Activated CD8-positive, alpha-beta memory T cell treated with anti-CD3 and anti-CD28 coated beads, Interleukin-2, amount 50 U/mL, for 4 hours (primary cell): ENCODE data around the gene FOXO1.

Experiments
- DNase-seq: peaks from one replicate; pipeline ENCODE4 v3.0.0-alpha.2; 2020

Gene FOXO1

DNA sequence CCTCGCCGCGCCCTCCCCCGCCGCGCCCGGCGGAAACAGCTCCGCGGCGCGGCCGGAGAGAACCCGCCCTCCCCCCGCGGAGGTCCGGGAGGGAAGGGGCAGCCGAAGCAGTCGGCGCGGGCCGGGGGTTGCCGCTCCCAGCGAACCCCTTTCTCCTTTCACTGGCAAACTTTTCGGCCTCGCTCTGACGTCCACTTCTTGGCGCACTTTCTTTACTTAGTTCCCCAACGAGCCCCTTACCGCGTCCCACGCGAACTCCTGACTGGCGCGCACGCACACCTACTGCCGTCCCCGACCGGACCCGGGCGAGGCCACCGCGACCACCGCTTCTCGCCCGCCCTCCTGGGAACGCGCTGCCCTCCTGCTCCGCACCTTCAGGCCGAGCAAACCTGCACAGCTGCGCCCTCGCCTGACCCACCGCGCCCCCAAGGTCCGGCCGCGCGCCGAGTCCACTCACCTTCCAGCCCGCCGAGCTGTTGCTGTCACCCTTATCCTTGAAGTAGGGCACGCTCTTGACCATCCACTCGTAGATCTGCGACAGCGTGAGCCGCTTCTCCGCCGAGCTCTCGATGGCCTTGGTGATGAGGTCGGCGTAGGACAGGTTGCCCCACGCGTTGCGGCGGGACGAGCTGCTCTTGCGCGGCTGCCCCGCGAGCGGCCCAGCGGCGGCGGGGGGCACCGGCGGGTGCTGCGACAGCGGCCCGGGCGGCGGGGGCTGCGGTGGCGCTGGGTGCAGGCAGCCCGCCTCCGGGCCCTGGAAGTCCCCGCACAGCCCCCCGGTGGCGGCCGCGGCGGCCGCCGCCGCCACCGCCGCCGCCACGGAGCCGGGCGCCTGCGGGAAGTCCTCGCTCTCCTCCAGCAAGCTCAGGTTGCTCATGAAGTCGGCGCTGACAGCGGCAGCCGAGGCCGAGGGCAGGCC, 1.1 kb downstream of the FOXO1 start:
- peak; percentile 56 for DNase-seq

DNA sequence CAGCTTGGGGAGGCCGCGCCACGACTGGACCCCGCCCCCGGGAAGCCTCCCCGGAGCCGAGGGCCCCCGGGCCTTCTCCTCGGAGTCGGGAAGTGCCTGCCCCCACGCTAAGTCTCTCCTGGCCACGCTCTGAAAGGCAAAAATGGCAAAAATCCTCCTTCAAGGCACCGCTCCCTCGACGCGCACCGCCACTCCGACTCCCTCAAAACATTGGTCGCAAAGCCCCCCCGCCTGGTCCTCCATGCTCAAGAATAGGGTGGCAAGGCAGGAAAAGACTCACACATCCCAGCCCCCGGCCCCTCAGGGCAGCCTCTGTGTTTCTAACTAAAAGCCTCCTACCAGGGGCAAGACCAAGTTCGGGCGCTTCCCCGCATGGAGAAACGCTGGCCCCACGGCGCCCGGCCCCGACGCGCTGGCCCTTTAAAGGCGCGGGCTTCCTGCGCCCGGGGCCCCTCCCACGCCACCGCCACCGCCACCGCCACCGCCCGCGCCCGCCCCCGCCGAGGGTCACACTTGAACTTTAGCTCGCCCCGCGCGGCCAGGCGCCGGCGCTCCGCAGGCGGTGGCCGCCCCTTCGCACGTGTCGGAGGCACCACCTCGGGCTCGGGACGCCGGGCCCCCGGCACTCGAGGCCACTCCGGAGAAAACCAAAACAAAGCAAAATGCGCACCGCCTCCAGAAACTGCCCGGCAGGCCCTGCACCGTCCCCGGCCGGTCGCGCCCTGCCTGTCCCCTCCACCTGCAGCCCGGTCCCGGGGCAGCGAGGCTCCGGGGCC, 1.9 kb downstream of the FOXO1 start:
- DNase-seq = peak; percentile 67

DNA sequence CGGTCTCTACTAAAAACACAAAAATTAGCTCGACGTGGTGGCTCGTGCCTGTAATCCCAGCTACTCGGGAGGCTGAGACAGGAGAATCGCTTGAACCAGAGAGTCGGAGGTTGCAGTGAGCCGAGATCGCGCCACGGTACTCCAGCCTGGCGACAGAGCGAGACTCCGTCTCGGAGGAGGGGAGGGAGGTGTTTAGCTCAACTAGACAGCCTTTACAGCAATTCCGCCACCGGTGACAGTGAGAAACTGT, 2.4 kb downstream of the FOXO1 start:
- peak; percentile 70 for DNase-seq

DNA sequence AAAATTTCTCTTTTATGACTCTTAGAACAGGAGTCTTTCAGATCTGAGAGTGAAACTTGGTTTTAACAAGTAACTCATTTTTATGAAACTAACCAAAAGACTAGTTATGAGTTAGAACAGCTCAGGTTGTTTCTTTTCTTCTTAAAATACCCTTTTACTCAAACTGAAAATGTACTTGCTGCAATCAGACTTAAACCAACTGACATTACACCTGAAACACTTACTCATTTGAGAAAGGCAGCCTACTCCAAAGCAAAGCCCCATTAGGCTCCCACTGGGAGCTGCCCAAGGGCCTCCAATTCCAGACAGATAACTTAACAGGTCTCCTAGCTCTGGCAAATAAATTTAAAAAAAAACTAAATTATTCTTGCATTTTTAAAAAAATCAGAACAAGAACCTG, 3.6 kb downstream of the FOXO1 start:
- DNase-seq = no peak

DNA sequence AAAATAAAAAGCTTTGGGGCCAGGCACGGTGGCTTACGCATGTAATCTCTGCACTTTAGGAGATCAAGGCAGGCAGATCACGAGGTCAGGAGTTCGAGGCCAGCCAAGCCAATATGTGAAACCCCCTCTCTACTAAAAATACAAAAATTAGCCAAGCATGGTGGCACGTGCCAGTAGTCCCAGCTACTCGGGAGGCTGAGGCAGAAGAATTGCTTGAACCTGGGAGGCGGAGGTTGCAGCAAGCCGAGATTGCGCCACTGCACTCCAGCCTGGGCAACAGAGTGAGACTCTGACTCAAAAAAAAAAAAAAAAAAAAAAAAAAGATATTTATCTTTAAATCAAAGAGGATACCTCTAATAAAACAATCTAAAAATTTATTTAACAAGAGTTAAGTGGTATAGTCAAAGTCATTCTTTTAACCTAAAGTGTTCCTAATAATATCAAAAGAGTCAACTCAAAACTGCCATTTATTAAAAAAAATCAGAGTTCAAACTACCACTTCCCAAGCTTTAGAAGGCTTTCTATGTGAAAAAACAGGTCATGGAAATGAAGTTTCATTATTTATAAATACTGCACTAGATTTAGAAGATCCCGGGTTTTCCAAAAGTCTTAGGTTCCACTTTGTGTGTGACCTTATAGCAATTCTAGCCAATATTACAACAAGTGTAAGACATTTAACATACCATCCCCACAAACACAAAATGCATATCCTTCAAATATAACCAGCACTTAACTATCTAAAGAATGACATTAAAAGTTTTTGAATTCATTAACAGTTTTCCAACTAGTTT, 4.4 kb downstream of the FOXO1 start:
- no peak for DNase-seq

DNA sequence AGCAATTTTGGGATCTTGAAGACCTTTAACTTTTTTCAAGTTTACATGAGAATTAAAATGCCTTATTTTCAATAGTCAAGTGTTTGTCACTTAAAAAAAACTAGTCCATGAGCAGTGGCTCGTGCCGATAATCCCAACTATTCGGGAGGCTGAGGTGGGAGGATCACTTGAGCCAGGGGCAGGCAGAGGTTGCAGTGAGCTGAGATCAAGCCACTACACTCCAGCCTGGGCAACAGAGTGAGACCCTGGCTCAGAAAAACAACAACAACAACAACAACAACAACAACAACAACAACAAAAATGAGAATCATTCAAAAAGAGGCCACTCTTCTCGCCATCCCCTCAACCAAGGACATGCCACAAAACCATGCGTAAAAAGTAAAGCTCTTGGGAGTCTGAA, 5.7 kb downstream of the FOXO1 start:
- DNase-seq = no peak

DNA sequence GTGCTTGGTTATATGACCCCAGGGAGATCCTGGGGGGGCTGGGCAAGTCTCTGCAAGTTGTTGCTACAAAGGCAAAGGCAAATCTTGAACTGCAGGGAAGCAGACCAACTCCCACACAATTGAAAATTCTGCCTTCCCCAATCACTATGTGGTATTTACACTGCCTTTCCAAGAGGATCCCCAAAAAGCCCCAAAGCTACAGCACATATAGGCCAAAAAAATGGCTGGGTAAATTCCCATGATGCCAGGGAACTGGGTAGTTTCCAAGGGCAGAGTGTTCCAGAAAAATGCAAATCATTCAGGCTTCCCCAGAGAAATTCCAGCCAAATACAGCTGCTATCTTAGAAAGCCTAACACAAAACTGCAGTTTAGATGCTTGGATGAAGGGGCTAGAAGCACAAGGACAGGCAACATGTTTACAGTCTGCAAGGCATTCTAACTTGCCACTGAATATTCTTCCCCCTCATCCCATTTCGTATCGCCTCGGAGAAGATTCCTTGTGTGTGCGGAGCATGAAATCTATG, 6.2 kb downstream of the FOXO1 start:
- DNase-seq = no peak

DNA sequence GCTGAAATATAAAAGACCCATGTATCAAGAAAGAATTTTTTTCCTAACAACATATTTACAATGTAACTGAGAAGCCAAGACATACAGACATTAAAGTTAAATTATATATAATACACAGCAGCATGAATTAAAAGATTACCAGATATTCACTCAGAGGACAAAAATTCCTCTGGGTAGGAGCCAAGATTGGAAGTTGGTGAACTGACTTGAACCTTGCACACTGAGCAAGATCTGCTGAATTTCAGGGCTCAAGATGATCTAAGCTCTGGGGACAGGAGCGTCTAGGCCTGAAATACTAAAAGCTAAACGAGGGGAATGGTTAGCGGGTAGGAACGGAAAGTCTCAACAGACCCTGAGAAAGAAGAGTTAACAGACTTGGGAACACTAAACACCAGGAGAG, 8.5 kb downstream of the FOXO1 start:
- DNase-seq = no peak

DNA sequence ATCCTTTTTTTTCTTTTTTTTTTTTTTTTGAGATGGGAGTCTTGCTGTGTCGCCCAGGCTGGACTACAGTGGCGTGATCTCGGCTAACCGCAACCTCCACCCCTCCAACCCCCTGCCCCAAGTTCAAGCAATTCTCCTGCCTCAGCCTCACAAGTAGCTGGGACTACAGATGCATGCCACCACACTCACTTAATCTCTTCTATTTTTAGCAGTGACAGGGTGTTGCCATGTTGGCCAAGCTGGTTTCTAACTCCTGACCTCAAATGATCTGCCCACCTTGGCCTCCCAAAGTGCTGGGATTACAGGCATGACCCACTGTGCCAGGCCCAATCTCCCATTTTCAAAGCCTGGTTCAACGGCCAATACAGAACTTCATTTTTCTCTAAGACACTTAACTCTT, 9.1 kb downstream of the FOXO1 start:
- DNase-seq = no peak

DNA sequence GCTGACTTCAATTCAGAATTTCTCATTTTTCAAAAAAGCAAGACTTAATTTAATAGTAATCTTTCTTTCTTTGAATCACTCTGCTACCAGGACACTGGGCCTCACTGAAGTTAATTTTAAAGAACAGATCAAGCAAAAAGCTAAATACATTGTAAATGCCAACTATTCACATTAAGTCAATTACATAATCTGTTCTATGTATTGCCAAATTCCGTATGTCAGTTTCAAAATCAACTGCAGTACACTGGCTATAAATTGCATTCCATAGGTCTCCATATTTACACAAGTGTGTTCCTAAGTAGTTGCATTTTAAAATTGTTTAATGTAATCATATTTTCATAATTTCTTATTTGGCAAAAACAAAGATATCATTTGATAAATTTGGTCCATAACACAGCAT, 10.1 kb downstream of the FOXO1 start:
- DNase-seq = no peak

DNA sequence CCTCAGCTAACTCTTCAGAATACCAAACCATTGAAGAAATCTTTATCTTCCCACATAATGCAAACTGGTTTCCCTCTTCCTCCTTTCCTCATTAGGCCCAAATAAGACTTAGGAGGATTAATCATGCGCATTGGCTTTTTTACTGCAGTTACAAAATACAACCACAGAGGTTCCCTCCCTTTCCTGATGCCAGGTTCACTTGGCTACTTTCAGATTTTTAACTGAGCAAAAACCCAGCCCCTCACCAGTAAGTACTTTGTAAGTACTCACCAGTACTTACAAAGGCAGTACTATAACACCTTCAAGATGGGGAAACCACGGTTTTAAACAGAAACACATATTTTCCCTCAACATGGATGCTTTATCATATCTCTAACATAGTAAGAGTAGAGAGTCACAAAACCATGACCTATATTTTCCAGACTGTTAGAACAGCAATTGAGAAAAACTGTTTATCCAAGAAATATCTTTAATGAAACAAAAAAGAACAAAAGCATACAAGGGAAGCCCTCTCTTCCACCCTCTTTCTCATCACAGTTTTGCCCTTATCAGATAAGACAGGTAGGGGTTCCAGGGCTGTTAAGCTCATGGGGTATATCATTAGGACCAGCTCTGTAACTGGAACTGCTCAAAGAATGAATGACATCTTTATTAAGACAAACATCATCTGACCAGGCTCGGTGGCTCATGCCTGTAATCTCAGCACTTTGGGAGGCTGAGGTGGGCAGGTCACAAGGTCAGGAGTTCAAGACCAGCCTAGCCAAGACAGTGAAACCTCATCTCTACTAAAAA, 12.7 kb downstream of the FOXO1 start:
- DNase-seq = no peak

DNA sequence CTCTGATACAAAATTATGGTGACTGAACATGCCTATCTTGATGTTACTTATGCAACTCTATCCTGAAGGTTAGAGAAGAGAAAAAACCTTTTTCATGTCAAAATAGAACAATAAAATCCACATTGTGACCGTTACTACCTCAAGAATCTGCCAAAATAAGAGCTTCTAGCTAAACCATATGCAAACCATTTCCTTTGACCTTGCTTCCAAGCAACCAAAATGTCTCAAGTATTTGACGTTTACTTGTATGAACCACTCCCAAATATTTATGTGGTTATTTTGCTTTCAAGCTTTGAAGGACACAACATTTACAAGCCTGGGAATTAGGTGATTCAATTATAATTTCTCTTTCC, 13.9 kb downstream of the FOXO1 start:
- no peak for DNase-seq

DNA sequence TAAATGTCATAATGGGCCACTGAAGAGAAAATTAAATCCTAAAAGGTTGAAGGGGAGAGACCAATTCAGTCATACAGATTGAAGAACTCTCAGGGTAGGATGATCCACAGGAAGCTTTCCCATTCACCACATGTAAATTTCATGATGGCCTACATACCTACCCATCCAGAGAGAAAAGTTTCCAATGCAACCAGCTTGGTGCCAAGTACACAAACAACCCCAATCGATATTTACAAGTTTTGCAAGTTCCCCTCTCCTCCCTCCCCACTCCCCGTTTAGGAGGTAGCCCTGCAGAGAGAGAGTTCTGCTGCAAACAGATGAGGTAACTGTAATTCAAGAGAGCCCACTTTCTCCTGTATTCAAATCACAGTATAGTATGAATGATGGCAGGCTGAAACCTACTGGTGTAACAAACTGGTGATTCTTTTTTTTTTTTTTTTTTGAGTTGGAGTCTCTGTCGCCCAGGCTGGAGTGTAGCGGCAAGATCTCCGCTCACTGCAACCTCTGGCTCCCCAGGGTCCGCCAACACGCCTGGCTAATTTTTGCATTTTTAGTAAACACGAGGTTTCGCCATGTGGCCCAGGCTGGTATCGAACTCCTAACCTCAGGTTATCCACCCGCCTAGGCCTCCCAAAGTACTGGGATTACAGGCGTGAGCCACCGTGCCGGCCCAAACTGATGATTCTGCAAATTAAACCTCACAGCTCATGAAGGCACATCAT, 14.4 kb downstream of the FOXO1 start:
- no peak for DNase-seq

DNA sequence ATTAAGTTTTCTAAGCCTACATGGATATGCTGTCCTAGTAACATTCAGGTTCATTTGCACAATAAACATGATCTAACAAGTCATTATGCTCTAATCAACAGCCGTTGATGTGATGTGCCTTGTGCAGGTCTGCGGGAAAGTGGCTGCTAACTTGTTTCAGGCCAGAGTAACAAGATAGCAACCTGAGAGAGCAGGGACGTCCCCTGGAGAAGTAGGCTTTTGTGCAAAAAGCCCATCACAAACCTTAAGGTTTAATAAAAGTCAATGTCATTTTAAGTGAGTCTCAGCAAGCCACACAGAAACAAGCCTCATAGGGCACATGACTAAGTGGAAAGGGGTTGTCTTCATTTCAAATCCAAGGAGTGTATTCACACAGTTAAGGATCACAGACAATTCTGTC, 17.6 kb downstream of the FOXO1 start:
- no peak for DNase-seq

DNA sequence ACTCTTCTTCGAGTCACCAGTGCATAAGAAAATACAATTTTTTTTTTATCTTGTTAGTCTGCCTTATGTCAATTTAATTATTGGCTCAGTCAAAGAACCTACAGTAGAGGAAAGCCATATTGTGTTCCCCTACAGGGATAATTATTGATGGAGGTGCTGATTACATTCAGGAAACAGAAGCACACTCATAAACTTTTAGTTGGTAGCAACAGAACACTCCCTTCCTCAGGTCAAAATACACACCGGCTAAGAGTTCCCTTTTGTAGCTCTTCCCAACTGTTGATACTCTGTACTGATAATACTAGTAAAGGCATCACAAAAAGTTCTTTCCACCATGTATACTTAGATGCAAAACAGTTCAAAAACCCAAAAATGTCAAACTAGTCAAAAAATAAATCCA, 18.4 kb downstream of the FOXO1 start:
- no peak for DNase-seq

DNA sequence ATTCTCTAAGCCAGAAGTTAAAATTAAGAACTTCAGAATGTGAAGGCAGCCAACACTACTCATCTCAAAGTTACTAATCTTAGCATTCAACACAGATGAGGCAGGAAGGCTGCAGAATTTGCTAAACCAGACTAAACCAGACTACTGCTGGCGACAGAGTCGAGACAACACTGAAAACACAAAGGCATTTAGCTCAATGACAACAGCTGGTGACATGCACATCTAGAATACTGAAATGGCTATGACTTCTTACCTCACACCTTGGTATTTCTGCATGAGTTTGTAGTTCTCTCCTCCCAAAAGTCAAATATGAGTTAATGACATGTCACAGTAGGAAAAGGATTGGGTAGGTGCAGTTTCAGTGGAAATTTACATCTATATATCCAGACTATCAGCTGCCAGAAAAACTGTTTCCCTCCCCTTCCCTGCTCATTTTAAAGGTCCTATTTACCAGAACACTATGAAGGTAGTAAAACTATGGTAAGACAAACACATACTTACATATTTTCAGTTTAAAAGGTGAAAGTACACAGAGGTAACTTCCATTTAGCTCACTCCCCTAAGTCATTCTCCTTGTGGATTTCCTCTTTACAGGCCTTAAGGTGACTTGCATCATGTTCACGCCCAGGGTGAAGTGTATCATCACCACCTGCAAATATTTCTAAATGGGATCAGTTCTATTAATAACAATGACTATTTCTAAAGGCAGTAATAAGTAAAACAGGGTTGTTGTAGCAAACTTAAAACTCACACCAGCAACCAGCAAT, 21.4 kb downstream of the FOXO1 start:
- DNase-seq = no peak

DNA sequence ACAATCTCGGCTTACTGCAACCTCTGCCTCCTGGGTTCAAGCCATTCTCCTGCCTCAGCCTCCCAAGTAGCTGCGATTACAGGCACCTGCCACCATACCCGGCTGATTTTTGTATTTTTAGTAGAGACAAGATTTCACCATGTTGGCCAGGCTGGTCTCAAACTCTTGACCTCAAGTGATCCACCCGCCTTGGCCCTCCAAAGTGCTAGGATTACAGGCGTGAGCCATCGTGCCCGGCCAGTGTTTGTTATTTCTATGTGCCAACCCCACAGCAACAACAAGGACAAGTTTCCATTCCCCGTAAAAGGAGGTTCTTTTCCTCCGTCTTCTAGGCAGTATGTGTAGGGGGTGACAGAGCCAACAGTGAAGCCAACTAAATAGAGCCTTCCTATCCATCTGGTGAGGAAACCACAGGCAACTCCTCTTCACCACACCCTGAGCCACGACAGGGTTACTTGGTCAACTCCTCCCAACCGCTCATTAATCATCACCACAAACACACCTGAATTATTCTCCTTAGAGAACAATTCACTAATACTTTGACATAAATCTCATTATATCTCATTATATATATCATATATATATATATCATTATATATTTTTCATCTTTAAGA, 25.5 kb downstream of the FOXO1 start:
- DNase-seq = no peak

DNA sequence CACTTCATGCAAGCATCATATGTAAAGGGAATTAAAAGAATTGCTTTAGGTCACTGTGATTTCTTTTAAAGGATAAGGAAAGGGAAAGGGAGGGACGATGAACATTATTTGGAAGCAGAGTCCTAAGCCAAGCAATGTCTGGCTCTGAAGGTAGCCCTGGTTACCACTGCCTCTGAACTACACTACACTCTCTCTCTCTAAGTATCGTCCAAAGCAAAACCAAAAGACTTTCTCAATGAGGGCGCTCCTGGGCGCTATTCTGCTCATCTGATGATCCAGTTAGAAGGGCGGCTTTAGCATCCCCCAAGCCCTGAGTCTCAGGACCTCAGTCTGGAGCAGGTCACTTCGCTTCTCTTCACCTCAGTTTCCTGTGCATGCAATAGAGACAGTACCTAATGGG, 26.2 kb downstream of the FOXO1 start:
- DNase-seq = no peak

DNA sequence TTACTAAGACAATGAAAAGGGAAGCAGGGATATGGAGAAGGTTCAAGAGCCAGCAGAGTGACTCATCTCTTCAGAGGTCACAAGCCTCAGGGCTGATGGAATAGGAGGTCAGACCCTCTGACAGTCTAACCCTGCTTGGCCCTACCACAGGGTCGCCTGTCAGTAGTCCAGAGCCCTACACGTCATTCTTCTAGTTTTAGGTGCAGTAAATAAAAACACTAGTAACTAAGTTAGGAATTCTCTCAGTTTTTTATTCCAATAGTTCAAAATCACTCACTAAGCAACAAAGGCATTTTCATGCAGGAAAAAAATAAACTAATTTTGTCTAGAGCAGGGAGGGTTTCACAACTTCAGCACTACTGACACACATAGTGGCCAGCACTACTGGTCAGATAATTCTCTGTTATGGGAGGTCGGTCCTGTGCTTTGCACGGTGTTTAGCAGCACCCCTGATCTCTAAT, 27.2 kb downstream of the FOXO1 start:
- DNase-seq = no peak

DNA sequence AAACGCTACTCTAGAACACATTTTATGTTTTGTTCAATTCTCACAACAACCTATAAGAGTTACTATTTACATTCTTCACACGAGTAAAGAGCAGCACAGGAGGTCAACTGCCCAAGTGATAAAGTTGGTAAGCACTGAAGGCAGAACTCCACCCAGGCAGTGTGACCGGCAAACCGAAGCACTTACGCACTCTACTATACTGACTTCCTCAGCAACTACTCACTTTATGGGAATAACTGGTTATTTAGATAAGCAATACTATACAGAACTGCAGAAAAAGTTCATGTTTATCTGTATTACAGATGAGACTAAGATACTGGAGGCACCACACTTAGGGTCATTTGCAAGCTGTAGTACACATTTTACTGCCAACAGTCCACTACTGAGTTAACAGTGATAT, 28.8 kb downstream of the FOXO1 start:
- no peak for DNase-seq
